OCI-LY3 (cell line): ENCODE data around the gene TSEN54.

Experiments used
- EZH2phosphoT487 ChIP-seq: fragments of 200-600 bp; shearing (Covaris generic); IDR thresholded peaks from 2 replicates; pipeline ENCODE4 v1.6.1; 2018; ENCODE audit warnings: antibody characterized with exemption, mixed run types, low read depth
- TF ChIP-seq, protein P1 (sequence below): fragments of 200-600, 300-600 bp; sonication (generic); IDR thresholded peaks from 2 replicates; pipeline ENCODE4 v1.5.1; 2014; ENCODE audit warnings: antibody characterized with exemption, low read length, low read depth

DNA sequence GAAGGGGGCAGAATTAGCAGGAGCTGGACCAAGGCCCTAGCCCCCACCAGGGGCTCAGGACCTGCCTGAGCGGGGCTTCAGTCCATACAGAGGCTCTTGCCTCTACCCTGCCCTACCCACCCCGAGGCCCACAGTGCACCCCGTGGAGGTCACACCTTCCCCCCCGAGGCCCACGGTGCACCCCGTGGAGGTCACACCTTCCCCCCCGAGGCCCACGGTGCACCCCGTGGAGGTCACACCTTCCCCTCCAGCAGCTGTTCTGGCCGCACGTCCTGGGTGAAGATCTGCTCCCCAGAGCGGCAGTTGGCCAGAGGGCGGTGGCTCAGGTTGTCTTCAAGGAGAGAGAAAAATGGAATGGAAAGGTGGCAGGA, 12.4 kb upstream of the TSEN54 start:
- TF ChIP-seq, protein P1, sequence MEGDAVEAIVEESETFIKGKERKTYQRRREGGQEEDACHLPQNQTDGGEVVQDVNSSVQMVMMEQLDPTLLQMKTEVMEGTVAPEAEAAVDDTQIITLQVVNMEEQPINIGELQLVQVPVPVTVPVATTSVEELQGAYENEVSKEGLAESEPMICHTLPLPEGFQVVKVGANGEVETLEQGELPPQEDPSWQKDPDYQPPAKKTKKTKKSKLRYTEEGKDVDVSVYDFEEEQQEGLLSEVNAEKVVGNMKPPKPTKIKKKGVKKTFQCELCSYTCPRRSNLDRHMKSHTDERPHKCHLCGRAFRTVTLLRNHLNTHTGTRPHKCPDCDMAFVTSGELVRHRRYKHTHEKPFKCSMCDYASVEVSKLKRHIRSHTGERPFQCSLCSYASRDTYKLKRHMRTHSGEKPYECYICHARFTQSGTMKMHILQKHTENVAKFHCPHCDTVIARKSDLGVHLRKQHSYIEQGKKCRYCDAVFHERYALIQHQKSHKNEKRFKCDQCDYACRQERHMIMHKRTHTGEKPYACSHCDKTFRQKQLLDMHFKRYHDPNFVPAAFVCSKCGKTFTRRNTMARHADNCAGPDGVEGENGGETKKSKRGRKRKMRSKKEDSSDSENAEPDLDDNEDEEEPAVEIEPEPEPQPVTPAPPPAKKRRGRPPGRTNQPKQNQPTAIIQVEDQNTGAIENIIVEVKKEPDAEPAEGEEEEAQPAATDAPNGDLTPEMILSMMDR, result no peak
- TF ChIP-seq EZH2phosphoT487, result no peak
